Esophagus muscularis mucosa (tissue), 3 donors: ENCODE data around the gene TSPAN11.

Experiments used
- POLR2A ChIP-seq: fragments of 450-650 bp; IDR thresholded peaks from one replicate; pipeline ENCODE4 v1.6.1; 2017; ENCODE audit warnings: antibody characterized with exemption, moderate library complexity, mild to moderate bottlenecking, low read depth
- TF ChIP-seq, protein P1 (sequence below), 3 experiments: fragments of 200-600 bp in 2 of 3; fragments of 450-650 bp in 1 of 3; sonication (generic) in 2 of 3; IDR thresholded peaks; one replicate each; pipeline ENCODE4 v1.5.1; 2017 to 2019; ENCODE audit warnings: antibody characterized with exemption in 3 of 3, mild to moderate bottlenecking in 2 of 3, moderate library complexity in 1 of 3

DNA sequence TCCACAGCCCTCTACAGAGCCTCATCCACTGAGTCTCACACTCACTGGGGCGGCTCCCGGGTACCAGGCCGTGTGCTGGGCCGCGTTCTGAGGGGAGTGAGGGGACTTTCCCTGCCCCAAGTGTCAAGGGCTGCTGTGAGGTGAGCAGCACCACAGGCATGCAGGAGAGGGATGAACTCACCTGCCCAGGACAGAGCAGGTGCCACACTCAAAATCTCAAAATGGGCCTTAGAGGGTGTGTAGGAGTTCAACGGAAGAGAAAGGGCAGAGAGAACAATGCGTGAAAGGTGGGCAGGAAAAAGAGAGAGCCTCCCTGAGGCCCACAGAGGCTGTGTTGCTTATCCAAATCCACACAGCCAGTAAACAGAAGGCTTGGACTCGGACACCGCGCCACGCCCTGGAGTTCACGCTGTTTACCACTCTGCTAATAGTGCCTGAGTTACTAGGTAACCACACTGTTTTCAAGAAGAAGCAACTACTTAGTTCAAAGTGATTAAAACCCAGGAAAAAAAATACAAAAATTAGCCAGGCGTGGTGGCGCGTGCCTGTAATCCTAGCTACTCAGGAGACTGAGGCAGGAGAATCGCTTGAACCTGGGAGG, 32.7 kb downstream of the TSPAN11 start:
- TF ChIP-seq, protein P1, sequence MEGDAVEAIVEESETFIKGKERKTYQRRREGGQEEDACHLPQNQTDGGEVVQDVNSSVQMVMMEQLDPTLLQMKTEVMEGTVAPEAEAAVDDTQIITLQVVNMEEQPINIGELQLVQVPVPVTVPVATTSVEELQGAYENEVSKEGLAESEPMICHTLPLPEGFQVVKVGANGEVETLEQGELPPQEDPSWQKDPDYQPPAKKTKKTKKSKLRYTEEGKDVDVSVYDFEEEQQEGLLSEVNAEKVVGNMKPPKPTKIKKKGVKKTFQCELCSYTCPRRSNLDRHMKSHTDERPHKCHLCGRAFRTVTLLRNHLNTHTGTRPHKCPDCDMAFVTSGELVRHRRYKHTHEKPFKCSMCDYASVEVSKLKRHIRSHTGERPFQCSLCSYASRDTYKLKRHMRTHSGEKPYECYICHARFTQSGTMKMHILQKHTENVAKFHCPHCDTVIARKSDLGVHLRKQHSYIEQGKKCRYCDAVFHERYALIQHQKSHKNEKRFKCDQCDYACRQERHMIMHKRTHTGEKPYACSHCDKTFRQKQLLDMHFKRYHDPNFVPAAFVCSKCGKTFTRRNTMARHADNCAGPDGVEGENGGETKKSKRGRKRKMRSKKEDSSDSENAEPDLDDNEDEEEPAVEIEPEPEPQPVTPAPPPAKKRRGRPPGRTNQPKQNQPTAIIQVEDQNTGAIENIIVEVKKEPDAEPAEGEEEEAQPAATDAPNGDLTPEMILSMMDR (IDR thresholded peaks at IDR 0.05), result no peak
- no peak for TF ChIP-seq POLR2A
